Esophagus muscularis mucosa (tissue), 4 donors: ENCODE results near the gene SMG6. TPM values are rescaled to one million over a fixed set of nuclear protein-coding genes. Genes with fewer than 3 reads are reported as not detected.
"Not testable (repeated sequence)": the region's sequence is repeated elsewhere in the genome, so short reads cannot be mapped to it uniquely, and the experiment has no call there.

Experiments used
- DNase-seq: peaks from one replicate; pipeline ENCODE4 v3.0.0-alpha.2; 2017; ENCODE audit errors: extremely low spot score
- H3K27ac ChIP-seq, 4 donors: fragments of 200-600 bp; sonication (generic); replicated peaks in 1 of 4; 1 replicate in 3 of 4; 2 replicates in 1 of 4; pipeline ENCODE4 v1.5.1; 2016 to 2019; ENCODE audit warnings: mild to moderate bottlenecking in 1 of 4
- H3K27me3 ChIP-seq, 4 donors: fragments of 200-600 bp; sonication (generic); one replicate each; pipeline versions ENCODE4 v1.5.1 to v1.6.0; 2016 to 2019
- H3K36me3 ChIP-seq, 4 donors: fragments of 200-600 bp; sonication (generic); one replicate each; pipeline ENCODE4 v1.5.1; 2016 to 2019
- H3K4me1 ChIP-seq, 4 donors: fragments of 200-600 bp; sonication (generic); one replicate each; pipeline ENCODE4 v1.5.1; 2016 to 2019
- H3K4me3 ChIP-seq, 4 donors: fragments of 200-600 bp; sonication (generic); 1 replicate in 2 of 4; 2 replicates in 2 of 4; pipeline ENCODE4 v1.5.1; 2016 to 2019; ENCODE audit warnings: mild to moderate bottlenecking in 4 of 4, moderate library complexity in 1 of 4
- H3K9me3 ChIP-seq, 4 donors: fragments of 200-600 bp; sonication (generic); 1 replicate in 3 of 4; 2 replicates in 1 of 4; pipeline ENCODE4 v1.5.1; 2016 to 2019
- CTCF ChIP-seq, 3 experiments: fragments of 200-600 bp in 2 of 3; fragments of 450-650 bp in 1 of 3; sonication (generic) in 2 of 3; IDR thresholded peaks; one replicate each; pipeline ENCODE4 v1.5.1; 2017 to 2019; ENCODE audit warnings: antibody characterized with exemption in 3 of 3, mild to moderate bottlenecking in 2 of 3, moderate library complexity in 1 of 3
- EP300 ChIP-seq: sonication (generic); formaldehyde crosslinking; IDR thresholded peaks from one replicate; pipeline ENCODE4 v1.6.1; 2017; ENCODE audit warnings: antibody characterized with exemption
- POLR2A ChIP-seq: fragments of 450-650 bp; IDR thresholded peaks from one replicate; pipeline ENCODE4 v1.6.1; 2017; ENCODE audit warnings: antibody characterized with exemption, moderate library complexity, mild to moderate bottlenecking, low read depth
- POLR2AphosphoS5 ChIP-seq, 2 donors: sonication (generic); formaldehyde crosslinking; IDR thresholded peaks; one replicate each; pipeline ENCODE4 v1.6.1; 2017; ENCODE audit warnings: antibody characterized with exemption in 2 of 2
- WGBS: methylation state at CpG from one replicate; pipeline ENCODE4 v1.1.5; 2018; 5-methylcytosine and 5-hydroxymethylcytosine counted together
- intact Hi-C: fragments of 100-400 bp; cut with DNase I; formaldehyde crosslinking; loops from one replicate; pipeline ENCODE4 v1.15.1; 2023
- total RNA-seq, 4 donors: library from RNA; depleted of rRNA; stranded (reverse); fragments of >200 nt; gene quantifications; one replicate each; pipeline versions ENCODE4 v1.1.0 to v1.2.1, GENCODE V29; 2016

SMG6 gene
- total RNA-seq, 4 donors from 2014 or later, result 38.2 to 67.7 (median 47.7) TPM

GRCh38 chr17:2323629-2324314 lies 20.2 kb upstream of the SMG6 start:
- Histone ChIP-seq H3K27me3 (no peaks in the 10 kb centered on the region), H3K9me3 (no peaks in the 10 kb centered on the region), H3K4me1 (no peaks in the 10 kb centered on the region), H3K4me3 (no peak overlapping the region), H3K27ac (no peak overlapping the region), H3K36me3 (peaks cover 40 to 96% (median 89%) of the 10 kb centered on the region in 4 donors)
- DNase-seq, result no peak
- TF ChIP-seq POLR2A, result no peak
- TF ChIP-seq CTCF (IDR thresholded peaks at IDR 0.05), result no peak
- TF ChIP-seq EP300, result no peak
- TF ChIP-seq POLR2AphosphoS5 (IDR thresholded peaks at IDR 0.05), result no peak
- 85% methylated on average over 2 of the region's 2 CpGs for WGBS
- intact Hi-C loops, result no loop called here

- TF ChIP-seq POLR2AphosphoS5 (IDR thresholded peaks at IDR 0.05), result no peak
- no peak for TF ChIP-seq POLR2A
- no peak for TF ChIP-seq EP300
- no peak for TF ChIP-seq CTCF (IDR thresholded peaks at IDR 0.05)
- peaks cover 29 to 83% (median 72%) of the 10 kb centered on the region in 4 donors for H3K36me3 ChIP-seq
- no peak overlapping the region for H3K4me3 ChIP-seq
- H3K27me3 ChIP-seq, result no peaks in the 10 kb centered on the region
- no peaks in the 10 kb centered on the region for H3K4me1 ChIP-seq
- intact Hi-C loops, result no loop called here
- DNase-seq, result no peak
- no peaks in the 10 kb centered on the region for H3K9me3 ChIP-seq
- 79% methylated on average over 1 of the region's 1 CpG for WGBS
- H3K27ac ChIP-seq, result no peak overlapping the region
Measured at GRCh38 chr17:2321399-2321798, 17.8 kb upstream of the SMG6 start.

GRCh38 chr17:2319051-2319450 lies 15.5 kb upstream of the SMG6 start:
- Histone ChIP-seq H3K36me3 (peaks cover 14 to 60% (median 49%) of the 10 kb centered on the region in 4 donors), H3K9me3 (no peaks in the 10 kb centered on the region), H3K4me1 (no peaks in the 10 kb centered on the region), H3K4me3 (no peak overlapping the region), H3K27ac (no peak overlapping the region), H3K27me3 (no peaks in the 10 kb centered on the region)
- DNase-seq, result no peak
- TF ChIP-seq EP300, result no peak
- TF ChIP-seq CTCF (IDR thresholded peaks at IDR 0.05), result no peak
- TF ChIP-seq POLR2A, result no peak
- TF ChIP-seq POLR2AphosphoS5 (IDR thresholded peaks at IDR 0.05), result no peak
- intact Hi-C loops, result no loop called here

- WGBS, result 91% methylated on average over 3 of the region's 3 CpGs
- peaks cover 2 to 47% (median 37%) of the 10 kb centered on the region in 4 donors for H3K36me3 ChIP-seq
- intact Hi-C loops, result no loop called here
- H3K27ac ChIP-seq, result no peak overlapping the region
- no peaks in the 10 kb centered on the region for H3K4me1 ChIP-seq
- no peak overlapping the region for H3K4me3 ChIP-seq
- no peak for DNase-seq
- H3K9me3 ChIP-seq, result no peaks in the 10 kb centered on the region
- no peak for TF ChIP-seq POLR2AphosphoS5 (IDR thresholded peaks at IDR 0.05)
- TF ChIP-seq CTCF (IDR thresholded peaks at IDR 0.05), result no peak
- no peak for TF ChIP-seq POLR2A
- TF ChIP-seq EP300, result no peak
- H3K27me3 ChIP-seq, result no peaks in the 10 kb centered on the region
Measured at GRCh38 chr17:2317796-2318195, 14.2 kb upstream of the SMG6 start.

GRCh38 chr17:2316916-2317205 lies 13.3 kb upstream of the SMG6 start:
- WGBS, result 86% methylated on average over 7 of the region's 7 CpGs

More at GRCh38 chr17:2316916-2317205, 13.3 kb upstream of the SMG6 start:
- H3K27me3 ChIP-seq, intact Hi-C loops, H3K4me1 ChIP-seq, H3K4me3 ChIP-seq, DNase-seq, H3K27ac ChIP-seq, H3K9me3 ChIP-seq: not testable (repeated sequence)
- H3K36me3 ChIP-seq, result peaks cover 0 to 38% (median 28%) of the 10 kb centered on the region in 4 donors
